HG03354 (cell line): ENCODE results near the gene CABLES1.

Experiments
- ATAC-seq: cut with Tn5 transposase; IDR thresholded peaks from one replicate; pipeline ENCODE4 v1.9.1; 2021; ENCODE audit warnings: mild to moderate bottlenecking; ENCODE audit not compliant: unreplicated experiment, poor library complexity, severe bottlenecking

CABLES1 gene

DNA sequence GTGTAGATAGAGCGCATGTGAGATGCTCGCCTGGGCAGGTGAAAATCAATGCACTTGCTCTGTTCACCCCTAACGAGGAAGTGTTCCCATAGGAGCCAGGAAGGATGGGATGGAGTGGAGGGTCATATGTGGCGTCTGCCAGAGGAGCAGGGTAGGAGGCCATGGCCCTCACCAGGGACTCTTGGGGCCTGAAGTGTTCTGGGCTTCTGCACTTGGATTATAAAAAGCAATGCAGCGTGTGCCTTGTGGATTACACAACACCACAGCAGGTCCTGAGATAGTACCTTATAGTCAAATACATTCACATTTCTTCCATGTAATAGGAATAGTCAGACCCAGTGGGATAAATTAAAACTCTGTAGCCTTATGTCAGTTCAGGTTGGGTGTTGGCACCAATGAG, 100.1 kb downstream of the CABLES1 start:
- no peak for ATAC-seq

DNA sequence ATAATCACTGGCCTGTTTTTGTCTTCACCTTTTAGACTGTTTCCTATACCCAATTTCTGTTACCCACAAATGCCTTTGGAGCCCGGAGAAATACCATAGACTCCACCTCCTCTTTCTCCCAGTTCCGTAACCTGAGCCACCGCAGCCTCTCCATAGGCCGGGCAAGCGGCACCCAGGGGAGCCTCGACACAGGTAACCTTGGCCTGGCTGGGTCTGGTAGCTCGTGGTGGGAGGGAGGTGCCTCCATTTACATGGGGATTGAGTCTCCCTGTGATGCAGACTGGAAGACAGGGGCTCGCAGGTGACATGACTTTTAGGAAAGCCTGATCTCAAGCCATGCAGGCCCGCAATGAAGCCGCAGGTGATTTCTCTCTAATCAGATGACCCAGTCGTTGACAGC, 100.6 kb downstream of the CABLES1 start:
- ATAC-seq, result no peak

DNA sequence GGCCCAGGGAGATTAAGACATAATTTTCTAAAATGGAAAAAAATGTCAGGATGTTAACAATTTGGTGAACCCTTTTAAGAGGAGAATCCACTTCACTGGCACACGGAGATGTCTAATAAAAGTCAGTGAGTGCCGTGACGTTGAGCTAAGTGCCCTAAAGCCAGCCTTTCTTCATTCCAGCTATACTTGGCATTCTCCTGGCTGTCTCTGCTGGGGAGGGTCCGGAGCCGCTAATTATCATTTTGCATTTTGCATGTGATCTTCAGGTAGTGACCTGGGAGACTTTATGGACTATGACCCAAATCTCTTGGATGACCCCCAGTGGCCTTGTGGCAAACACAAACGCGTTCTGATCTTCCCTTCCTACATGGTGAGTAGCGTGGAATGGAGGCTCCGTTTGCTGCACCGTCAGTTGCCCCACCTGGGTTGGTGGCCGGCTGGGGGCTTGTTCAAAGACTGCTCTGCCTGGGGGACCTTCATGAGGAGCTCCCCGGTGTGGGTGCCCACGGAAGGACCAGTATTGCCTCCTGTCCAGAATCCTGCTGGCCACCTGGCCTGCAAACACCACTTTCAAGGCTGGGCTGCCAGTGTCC, 101.7 kb downstream of the CABLES1 start:
- ATAC-seq, result no peak

DNA sequence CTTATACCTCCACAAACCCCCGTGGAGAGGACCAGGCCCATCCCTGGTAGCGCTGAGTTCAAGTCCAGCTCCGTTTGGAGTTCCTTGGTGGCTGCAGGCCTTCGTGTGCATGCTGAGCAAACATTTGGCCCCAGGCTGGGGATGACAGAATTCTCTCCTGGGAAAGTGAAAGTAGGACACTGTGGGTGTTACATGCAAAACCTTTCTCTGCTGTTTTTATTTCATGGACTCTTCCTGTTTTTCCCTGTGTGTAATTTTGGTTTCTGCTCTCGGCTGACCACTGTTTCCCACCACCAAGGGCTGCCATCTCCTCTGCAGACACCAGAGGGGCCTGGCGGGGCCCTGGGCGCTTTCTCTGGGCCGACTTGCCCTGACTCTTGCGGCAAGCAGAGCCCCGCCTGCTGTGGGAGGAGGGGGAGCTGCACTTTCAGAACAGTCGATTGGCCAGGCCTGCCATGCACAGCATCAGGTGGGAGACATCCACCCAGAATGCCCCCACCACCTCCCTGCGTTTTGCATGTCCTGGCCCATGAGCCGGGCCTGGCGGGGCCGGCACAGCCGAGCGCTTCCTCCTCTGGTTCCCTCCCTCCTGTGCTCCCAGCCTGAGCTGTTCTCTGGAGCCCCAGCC, 102.4 kb downstream of the CABLES1 start:
- peak; percentile 75 for ATAC-seq

DNA sequence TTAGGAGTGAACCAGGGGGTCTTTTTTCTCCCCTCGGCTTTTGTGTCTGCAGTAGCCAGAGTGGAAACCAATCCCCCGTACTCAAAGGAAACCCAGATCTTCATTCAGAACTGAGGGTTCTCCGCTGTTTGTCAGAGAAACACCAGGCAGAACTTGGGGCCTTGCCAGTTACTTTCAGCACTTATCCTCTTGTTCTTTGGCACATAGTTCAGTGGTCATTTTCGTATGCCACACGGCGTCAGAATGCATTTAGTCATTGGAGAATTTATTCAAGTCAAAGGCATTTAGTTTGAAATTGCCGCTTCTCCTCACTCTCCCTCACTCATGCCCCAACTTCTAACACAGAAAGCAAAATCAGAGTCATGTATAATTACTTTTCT, 102.9 kb downstream of the CABLES1 start:
- no peak for ATAC-seq

DNA sequence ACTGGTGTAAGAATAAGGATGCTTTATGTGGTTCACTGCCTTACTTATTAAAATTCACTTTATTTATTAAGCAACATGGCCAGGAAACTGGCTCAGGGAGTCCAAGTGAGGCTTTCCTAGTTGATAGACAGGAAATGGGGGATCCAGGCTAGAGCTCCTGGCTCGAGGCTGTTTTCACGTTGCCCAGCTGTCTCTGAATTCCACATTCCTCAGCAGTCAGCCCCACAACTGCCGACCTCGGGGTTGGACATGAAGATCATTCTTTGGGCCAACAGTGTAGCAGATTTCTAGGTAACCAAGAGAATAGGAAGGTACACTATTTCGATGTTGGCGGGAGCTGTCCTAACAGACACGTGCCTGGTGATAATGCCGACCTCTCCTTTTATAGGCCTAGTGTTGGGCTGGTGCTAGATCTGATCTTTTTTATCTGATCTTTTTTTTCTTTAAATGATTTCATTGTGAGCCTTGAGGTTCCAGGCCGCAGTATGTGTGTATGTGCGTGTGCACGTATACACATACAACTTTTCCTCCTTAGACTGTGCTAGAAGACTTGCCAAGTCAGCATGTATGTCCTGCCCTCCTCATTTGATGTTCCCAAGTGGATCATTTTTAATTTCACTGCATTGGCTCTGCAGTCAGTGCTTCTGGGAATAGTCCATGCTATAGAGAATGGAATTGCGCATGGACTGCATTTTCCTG, 103.5 kb downstream of the CABLES1 start:
- ATAC-seq, result no peak

DNA sequence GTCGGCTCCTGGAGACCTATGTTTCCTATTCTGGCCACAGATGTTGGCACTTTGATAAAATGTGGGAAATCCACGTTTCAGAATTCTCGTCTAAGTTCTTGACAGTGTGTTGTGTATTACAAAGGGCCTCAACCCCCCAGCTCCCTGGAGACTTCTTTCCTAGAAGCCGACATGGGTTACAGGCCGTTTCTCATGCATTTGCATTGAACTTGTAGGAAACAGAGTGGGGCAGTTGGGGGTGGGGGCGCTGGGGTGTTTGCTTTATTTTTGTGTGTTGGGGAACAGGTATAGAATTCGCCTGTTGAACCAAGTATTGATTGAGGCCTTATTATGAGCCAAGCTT, 104.0 kb downstream of the CABLES1 start:
- ATAC-seq, result no peak

DNA sequence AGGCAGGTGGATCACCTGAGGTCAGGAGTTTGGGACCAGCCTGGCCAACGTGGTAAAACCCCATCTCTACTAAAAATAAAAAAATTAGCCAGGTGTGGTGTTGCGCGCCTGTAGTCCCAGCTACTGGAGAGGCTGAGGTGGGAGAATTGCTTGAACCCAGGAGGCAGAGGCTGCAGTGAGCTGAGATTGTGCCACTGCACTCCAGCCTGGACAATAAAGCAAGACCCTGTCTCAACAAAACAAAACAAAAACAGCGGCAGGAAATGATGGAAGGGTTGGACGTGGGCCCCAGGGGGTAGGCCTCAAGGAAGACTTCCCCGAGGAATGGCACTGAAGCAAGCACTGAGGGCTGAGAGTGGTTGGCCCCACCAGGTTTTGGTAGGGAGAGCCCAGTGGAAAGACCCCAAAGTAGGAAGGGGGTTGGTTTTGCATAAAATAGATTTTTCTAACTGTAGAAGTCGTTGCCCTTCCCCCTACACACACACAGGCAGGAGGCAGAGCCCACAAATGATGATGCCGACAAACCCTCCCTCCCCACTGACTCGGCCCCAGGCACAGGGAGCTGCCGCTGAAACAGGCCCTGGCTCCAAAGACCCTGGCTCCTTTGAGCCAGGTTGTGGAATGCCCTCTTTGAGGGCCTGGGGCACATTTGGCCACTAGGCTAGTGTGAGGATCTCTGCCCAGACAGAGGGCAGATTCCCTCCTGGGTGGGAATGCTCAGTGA, 104.8 kb downstream of the CABLES1 start:
- ATAC-seq, result no peak

DNA sequence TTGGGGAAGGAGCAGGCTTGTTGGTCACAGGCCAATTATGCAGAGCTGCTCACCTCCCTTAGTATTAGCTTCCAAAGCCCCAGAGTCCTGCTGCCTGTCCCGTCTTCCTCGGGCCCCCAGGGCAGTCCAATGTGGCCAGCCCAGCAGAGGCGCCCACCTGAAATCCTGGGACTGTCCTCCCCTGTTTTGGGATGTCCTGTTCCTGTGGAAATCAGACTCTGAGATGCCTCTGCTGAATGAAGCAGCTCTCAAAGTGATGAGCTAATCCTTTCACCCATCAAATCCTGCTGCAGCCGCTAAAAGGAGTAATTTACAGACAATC, 105.3 kb downstream of the CABLES1 start:
- no peak for ATAC-seq

DNA sequence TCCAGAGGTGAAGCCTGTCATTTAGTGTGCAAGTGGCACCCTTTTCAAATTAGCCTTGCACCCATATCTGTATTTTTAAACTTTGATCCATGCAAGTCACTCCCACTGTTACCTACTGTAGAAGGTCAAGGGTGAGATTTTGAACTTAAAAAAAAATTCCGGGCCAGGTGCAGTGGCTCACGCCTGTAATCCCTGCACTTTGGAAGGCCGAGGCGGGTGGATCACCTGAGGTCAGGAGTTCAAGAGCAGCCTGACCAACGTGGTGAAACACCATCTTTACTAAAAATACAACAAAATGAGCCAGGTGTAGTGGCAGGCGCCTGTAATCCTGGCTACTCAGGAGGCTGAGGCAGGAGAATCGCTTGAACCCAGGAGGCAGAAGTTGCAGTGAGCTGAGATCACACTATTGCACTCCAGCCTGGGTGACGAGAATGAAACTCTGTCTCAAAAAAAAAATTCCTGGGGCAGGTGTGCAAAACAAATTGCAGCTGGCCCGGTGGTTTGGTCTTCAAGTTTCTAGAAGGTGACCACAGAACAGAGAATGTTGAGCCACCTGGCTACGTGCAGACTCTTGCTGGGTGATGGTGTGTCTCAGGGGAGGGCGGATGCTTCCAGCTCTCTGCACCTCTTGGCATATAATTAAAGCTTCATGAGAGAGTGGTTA, 106.7 kb downstream of the CABLES1 start:
- ATAC-seq, result peak; percentile 87

DNA sequence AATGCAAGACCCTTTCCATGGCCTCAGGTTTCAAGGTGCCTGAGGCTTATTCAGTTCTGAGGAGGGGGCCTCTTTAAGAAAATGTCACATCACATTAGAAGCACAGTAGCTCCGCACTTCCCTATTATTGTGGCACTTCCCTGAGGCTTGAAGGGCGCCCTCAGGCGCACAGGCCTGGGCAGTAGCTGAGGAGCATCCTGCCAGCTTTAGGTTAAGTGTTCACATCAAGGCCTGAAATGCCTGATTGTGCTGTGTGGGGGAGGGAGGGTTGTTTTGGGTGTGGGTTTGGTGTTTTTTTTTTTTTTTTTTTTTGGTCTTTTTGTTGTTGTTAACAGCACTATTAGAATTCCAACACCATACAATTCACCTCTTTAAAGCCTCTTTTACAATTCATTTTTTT, 107.9 kb downstream of the CABLES1 start:
- ATAC-seq, result no peak

DNA sequence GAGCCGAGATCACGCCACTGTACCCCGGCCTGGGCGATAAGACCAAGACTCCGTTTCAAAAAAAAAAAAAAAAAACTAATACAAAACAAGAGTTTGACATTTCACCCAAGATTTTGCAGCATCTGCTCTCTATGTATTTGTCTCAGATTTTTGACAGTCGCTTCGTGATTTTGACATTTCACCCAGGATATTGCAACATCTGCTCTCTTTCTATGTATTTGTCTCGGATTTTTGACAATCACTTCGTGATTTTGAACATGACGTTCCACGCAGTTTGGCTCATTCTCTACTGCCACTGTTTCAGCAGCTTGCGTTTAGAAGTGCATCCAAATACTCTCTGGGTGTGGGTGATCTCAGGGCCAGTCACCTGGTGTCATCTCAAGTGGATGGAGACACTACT, 108.5 kb downstream of the CABLES1 start:
- ATAC-seq, result no peak

DNA sequence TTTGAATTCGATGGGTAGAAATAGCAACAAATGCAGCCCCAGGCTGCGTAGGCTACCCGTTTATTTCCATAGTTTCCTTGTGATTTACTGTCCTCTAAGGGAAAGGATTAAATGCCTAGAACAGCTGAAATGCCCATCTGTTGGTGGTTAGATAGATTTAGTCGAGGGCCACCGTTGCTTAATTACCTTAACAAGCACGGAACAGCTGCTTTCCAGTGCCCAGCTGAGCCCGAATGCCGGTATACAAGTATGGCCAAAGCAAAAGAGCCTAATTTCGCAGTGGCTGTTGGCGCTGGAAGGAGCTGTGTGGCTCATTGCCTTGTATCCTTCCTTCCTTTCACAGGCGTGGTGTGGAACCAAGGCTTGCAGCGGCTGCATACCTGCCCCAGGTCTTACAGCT, 109.1 kb downstream of the CABLES1 start:
- no peak for ATAC-seq

DNA sequence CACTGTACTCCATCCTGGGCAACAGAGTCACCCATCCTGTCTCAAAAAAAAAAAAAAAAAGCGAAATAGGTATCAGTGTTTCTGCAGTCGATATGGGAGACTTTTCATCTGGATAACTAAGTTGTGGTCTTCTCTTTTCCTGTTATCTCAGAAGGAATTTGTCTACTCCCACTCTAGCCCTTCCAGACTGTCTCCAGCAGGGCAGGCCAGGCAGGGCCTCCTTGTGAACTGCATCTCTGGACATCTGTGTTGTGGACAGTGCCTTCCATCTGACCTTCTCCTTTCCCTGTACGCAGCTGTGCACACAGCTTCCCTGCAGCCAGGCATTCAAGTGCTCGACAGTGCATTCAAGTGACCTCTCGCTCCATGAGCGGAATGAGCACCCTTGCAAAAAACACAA, 110.2 kb downstream of the CABLES1 start:
- ATAC-seq, result no peak

DNA sequence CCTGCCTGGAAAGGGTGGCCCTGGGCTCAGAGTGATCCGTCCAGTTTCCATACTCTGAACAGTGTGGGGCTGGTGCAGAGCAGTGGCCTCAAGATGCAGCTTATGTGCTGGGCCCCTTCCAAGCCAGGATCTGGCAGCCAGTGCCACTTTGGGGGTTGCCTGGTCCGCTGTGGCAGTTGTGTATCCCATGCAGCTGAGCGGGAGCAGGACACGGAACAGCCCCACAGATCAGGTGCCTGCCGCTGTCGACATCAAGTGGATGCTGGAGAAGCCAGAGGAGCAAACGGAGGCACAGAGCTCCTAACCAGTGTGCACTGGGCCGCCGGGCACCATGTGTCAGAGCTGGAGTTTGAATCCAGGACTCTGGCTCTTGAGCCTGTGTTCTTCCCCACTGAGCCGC, 112.0 kb downstream of the CABLES1 start:
- no peak for ATAC-seq

DNA sequence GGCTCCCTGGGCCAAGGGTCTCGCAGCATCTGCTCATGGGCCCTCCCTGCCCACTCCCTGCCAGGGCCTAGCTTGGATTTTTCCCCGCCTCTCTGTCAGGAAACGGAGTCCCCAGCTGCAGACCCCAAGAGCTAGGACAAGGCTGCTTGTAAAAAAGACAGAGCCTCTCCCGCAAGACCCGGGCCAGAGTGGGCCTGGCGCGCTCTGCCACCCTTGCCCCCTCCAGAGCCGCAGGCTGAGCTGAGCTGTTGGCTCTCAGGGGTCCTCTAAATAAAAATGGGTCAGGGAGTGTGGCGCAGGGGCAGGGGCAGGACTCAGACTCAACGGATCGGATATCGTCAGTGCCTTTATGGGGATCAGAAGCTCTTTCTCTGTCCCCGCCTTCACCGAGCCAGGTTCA, 112.6 kb downstream of the CABLES1 start:
- no peak for ATAC-seq

DNA sequence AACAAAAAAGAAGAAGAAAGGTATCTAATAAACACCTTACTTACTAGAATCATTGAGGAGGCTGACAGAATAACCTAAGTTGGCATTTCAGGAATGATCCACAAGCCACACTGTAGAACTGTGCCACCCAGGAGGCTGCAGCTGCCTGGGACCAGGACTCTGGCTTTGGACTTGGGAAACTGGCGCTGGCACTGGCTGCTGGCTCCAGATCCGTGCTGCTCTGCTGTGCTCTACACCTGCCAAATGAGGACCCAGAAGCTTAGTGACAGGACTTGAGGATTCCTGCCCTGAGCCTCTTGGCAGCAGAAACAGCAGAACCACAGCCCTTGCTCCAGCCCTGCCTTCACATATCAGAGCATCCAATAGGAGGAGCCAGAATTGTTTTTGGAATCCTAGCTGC, 113.5 kb downstream of the CABLES1 start:
- no peak for ATAC-seq

DNA sequence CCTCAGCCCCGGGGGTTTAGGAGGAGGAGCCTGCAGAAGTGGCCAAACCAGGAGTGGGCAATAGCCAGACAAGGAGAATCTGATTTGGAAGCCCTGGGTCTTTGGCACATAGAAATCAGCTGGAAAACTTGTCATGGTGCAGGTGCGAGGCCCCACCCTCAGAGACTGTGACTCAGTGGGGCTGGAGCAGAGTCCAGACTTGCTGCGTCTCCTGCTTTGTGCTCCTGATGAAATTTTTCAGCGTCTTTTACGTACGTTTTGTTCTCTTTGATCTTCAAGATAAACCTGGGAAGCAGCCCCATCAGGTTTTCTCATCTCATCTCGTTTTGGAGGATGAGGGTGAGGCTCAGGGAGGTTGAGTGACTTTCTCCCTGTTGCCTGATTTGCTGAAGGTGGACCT, 114.1 kb downstream of the CABLES1 start:
- no peak for ATAC-seq

DNA sequence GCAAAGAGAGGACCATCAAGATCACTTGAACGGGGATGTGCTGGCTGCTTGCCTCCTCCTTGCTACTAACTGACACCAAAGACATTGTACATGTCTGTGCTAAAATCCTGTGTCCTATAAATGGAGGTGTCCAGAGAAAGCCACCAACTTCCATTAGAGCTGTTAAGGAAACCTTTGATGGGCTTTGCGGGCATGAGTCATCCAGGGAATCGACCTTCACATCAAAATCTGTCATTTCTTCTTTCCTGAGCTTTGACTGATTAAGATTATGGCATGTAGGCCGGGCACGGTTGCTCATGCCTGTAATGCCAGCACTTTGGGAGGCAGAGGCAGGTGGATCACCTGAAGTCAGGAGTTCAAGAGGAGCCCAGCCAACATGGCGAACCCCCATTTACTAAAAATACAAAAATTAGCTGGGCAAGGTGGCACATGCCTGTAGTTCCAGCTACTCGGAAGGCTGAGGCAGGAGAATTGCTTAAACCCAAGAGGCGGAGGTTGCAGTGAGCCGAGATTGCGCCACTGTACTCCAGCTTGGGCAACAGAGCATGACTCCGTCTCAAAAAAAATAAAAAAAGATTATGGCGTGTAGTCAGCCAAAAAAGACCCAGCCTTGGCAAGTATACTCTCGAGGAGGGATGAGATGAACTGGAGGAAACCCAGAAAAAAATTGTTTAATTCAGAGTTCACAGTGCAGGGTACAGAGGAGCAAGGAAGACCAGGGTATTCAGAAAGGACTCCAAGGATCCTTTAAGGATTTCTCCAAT, 115.8 kb downstream of the CABLES1 start:
- no peak for ATAC-seq

DNA sequence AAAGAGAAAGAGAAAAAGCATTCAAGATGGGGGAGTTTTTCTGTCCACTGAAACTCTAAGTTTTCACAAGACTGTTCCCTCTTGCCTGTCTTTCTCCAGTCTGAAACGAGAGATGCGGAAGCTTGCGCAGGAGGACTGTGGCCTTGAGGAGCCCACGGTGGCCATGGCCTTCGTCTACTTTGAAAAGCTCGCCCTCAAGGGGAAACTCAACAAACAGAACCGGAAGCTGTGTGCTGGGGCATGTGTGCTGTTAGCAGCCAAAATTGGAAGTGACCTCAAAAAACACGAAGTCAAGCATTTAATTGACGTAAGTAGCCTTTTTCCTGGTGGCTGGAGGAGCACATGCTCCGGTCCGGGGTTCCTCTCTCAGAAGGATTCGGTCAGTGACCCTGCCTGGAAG, 118.3 kb downstream of the CABLES1 start:
- no peak for ATAC-seq
